HepG2 (cell line): ENCODE measurements around the gene LRRC3C. TPM values are rescaled to one million over a fixed set of nuclear protein-coding genes. Genes with fewer than 3 reads are reported as not detected.

ENCODE experiments used
- ELF3 ChIP-seq: IDR thresholded peaks from 2 replicates; pipeline ENCODE4 v1.6.1; 2016; ENCODE audit warnings: missing genetic modification reagents, missing compliant biosample characterization
- FLYWCH1 ChIP-seq: sonication (generic); formaldehyde crosslinking; IDR thresholded peaks from 2 replicates; pipeline ENCODE4 v1.8.1; 2023; ENCODE audit warnings: mild to moderate bottlenecking, missing genetic modification reagents
- ISL2 ChIP-seq: sonication (generic); formaldehyde crosslinking; IDR thresholded peaks from 2 replicates; pipeline ENCODE4 v1.5.0; 2020; ENCODE audit warnings: missing genetic modification reagents
- JDP2 ChIP-seq: sonication (generic); formaldehyde crosslinking; IDR thresholded peaks from 2 replicates; pipeline ENCODE4 v1.8.1; 2022; ENCODE audit warnings: missing genetic modification reagents, borderline replicate concordance
- KLF6 ChIP-seq: IDR thresholded peaks from 2 replicates; pipeline ENCODE4 v1.8.0; 2016; ENCODE audit warnings: missing biosample characterization, missing genetic modification reagents
- MIXL1 ChIP-seq: IDR thresholded peaks from 2 replicates; pipeline ENCODE4 v1.6.1; 2016
- REXO4 ChIP-seq: sonication (generic); formaldehyde crosslinking; IDR thresholded peaks from 2 replicates; pipeline ENCODE4 v1.8.0; 2022; ENCODE audit warnings: missing genetic modification reagents, mild to moderate bottlenecking, borderline replicate concordance
- SALL1 ChIP-seq: sonication (generic); formaldehyde crosslinking; IDR thresholded peaks from 2 replicates; pipeline ENCODE4 v1.8.0; 2022; ENCODE audit warnings: mild to moderate bottlenecking, missing genetic modification reagents
- TRIM24 ChIP-seq: sonication (generic); formaldehyde crosslinking; IDR thresholded peaks from 2 replicates; pipeline ENCODE4 v1.8.0; 2022; ENCODE audit warnings: mild to moderate bottlenecking, missing genetic modification reagents
- YEATS2 ChIP-seq: sonication (generic); formaldehyde crosslinking; IDR thresholded peaks from 2 replicates; pipeline ENCODE4 v1.4.0; 2020; ENCODE audit warnings: missing genetic modification reagents, borderline replicate concordance
- ZFP62 ChIP-seq: sonication (generic); formaldehyde crosslinking; IDR thresholded peaks from 2 replicates; pipeline ENCODE4 v1.4.0; 2020; ENCODE audit warnings: missing genetic modification reagents
- ZNF20 ChIP-seq: sonication (generic); formaldehyde crosslinking; IDR thresholded peaks from 2 replicates; pipeline ENCODE4 v1.4.0; 2020; ENCODE audit warnings: mild to moderate bottlenecking, moderate library complexity, missing genetic modification reagents
- ZNF326 ChIP-seq: sonication (generic); formaldehyde crosslinking; IDR thresholded peaks from 2 replicates; pipeline ENCODE4 v1.4.0; 2020; ENCODE audit warnings: missing genetic modification reagents, borderline replicate concordance
- ZNF441 ChIP-seq: sonication (generic); formaldehyde crosslinking; IDR thresholded peaks from 2 replicates; pipeline ENCODE4 v1.7.0; 2021; ENCODE audit warnings: missing genetic modification reagents, borderline replicate concordance
- ZNF484 ChIP-seq: sonication (generic); formaldehyde crosslinking; IDR thresholded peaks from 2 replicates; pipeline ENCODE4 v1.5.1; 2020; ENCODE audit warnings: mild to moderate bottlenecking, low read depth, missing genetic modification reagents, borderline replicate concordance
- ZNF766 ChIP-seq: sonication (generic); formaldehyde crosslinking; IDR thresholded peaks from 2 replicates; pipeline ENCODE4 v1.5.0; 2020; ENCODE audit warnings: missing genetic modification reagents, borderline replicate concordance
- ZNF891 ChIP-seq: sonication (generic); formaldehyde crosslinking; IDR thresholded peaks from 2 replicates; pipeline ENCODE4 v1.5.0; 2020; ENCODE audit warnings: mild to moderate bottlenecking, missing genetic modification reagents
- polyA plus RNA-seq, 8 experiments: library from polyadenylated mRNA; depleted of rRNA in 3 of 8; stranded (reverse) in 7 of 8; unstranded in 1 of 8; fragments of >200 nt; fragmentation: Illumina TruSeq in 4 of 8; extraction: Trizol in 4 of 8; gene quantifications; 2 replicates each; pipeline versions ENCODE4 v1.2.1 to v1.2.3, GENCODE V29; 2011 to 2016; ENCODE audit warnings: low read depth in 4 of 8, missing spikeins in 1 of 8, mixed read lengths in 1 of 8; ENCODE audit not compliant: insufficient read depth in 1 of 8
- total RNA-seq, 5 experiments: library from RNA; depleted of rRNA; stranded (reverse); fragments of >200 nt; fragmentation: Illumina TruSeq; extraction: Trizol; gene quantifications; 2 replicates each; pipeline ENCODE4 v1.2.3, GENCODE V29; 2016; ENCODE audit warnings: low read depth in 1 of 5
- TF ChIP-seq, protein P1 (sequence below): sonication (generic); formaldehyde crosslinking; IDR thresholded peaks from 2 replicates; pipeline ENCODE4 v1.5.1; 2020; ENCODE audit warnings: missing genetic modification reagents, mild to moderate bottlenecking, borderline replicate concordance
- TF ChIP-seq, protein P2 (sequence below): IDR thresholded peaks from 2 replicates; pipeline ENCODE4 v1.6.1; 2016; ENCODE audit warnings: missing biosample characterization, missing genetic modification reagents, low read depth
- TF ChIP-seq, protein P3 (sequence below): sonication (generic); formaldehyde crosslinking; IDR thresholded peaks from 2 replicates; pipeline ENCODE4 v1.8.1; 2023; ENCODE audit warnings: mild to moderate bottlenecking, moderate library complexity, missing genetic modification reagents
- TF ChIP-seq, protein P4 (sequence below): sonication (generic); formaldehyde crosslinking; IDR thresholded peaks from 2 replicates; pipeline ENCODE4 v1.8.0; 2022; ENCODE audit warnings: mild to moderate bottlenecking, missing genetic modification reagents; ENCODE audit not compliant: insufficient replicate concordance
- TF ChIP-seq, protein P5 (sequence below): sonication (generic); formaldehyde crosslinking; IDR thresholded peaks from 2 replicates; pipeline ENCODE4 v1.4.0; 2020; ENCODE audit warnings: mild to moderate bottlenecking, missing genetic modification reagents, borderline replicate concordance

Gene LRRC3C
- total and polyA plus RNA-seq, 2 of the 13 experiments (the other 11 are each of a cell fraction or from before 2014, with no cell fraction given): 0.17 TPM; not detected in 1

DNA sequence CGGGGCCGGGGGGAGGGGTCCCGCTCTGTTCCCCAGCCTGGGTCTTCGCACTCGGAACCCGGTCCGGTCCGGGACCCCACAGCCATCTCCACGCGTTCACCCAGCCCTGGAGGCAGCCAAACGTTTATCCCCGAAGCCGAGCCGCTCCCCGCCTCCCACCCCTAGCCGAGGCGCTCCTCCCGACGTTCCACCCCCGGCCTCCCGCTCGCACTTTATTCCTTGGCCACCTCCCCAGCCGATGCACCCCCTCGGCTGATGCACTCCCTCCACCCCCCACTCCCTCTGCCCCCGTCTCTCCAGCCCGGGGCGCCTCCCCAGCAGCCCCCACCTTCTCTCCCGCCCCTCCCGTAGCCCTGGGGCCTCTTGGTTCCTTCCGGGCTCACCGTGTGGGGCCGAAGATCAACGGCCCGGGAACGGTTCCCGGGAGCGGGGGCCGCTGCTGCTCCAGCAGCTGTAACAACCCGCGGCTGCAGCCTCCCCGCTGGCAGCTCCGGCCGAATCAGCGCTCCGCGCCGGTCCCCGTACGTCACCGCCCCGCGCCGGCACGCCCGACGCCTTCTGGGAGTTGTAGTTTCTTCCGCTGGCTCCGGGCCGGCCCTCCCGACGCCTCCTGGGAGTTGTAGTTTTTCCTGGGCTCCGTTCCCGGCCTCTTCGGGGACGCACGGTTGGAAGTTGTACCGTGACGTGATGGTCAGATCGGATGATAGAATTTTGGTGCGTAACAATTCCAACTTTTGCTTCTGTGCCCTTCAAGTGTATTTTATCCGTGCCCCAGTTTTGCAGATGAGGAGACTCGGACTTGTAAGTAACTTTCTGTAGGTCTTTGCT is at the start of gene LRRC3C, which contains the start of gene ORMDL3 (continued):
- TF ChIP-seq ZNF20 (no peak; the same call in 1 of the 2 replicates), ISL2 (CRISPR knock-in tag) (0 out of 2 replicates have a peak, but pooled peaks have one; percentile 47), TRIM24 (no peak), ZNF891 (CRISPR knock-in tag) (peak; percentile 87; the same call in 1 of the 2 replicates), FLYWCH1 (CRISPR knock-in tag) (no peak), REXO4 (CRISPR knock-in tag) (no peak), ELF3 (peak; percentile 73), JDP2 (CRISPR knock-in tag) (peak; percentile 69; the same call in 1 of the 2 replicates), ZNF484 (CRISPR knock-in tag) (no peak), MIXL1 (CRISPR knock-in tag) (peak; percentile 83), ZNF326 (CRISPR knock-in tag) (no peak), SALL1 (CRISPR knock-in tag) (peak; percentile 60; the same call in 1 of the 2 replicates), ZFP62 (CRISPR knock-in tag) (peak; percentile 96; the same call in 1 of the 2 replicates), ZNF441 (CRISPR knock-in tag) (peak; percentile 62; the same call in 1 of the 2 replicates), KLF6 (CRISPR knock-in tag) (peak; percentile 72; the same call in 1 of the 2 replicates), ZNF766 (CRISPR knock-in tag) (no peak; the same call in 1 of the 2 replicates), YEATS2 (CRISPR knock-in tag) (peak; percentile 80; the same call in 1 of the 2 replicates)
- TF ChIP-seq, protein P1, sequence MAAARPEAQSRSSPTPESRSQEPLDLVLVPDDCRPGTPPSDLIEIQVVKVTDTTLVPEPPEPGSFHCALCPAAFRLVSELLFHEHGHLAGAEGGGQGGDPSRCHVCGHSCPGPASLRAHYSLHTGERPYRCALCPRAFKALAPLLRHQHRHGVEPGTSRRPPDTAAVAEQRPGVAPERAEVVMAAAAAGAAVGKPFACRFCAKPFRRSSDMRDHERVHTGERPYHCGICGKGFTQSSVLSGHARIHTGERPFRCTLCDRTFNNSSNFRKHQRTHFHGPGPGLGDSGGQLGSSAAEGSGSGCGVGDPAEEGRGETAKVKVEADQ: no peak; the same call in 1 of the 2 replicates
- TF ChIP-seq, protein P2, sequence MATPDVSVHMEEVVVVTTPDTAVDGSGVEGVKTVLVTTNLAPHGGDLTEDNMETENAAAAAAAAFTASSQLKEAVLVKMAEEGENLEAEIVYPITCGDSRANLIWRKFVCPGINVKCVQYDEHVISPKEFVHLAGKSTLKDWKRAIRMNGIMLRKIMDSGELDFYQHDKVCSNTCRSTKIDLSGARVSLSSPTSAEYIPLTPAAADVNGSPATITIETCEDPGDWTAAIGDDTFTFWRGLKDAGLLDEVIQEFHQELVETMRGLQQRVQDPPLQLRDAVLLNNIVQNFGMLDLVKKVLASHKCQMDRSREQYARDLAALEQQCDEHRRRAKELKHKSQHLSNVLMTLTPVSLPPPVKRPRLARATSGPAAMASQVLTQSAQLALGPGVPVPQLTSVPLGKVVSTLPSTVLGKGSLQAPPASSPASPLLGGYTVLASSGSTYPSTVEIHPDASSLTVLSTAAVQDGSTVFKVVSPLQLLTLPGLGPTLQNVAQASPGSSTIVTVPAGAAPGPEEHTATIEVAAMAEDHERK (CRISPR knock-in tag): peak; percentile 79
- TF ChIP-seq, protein P3, sequence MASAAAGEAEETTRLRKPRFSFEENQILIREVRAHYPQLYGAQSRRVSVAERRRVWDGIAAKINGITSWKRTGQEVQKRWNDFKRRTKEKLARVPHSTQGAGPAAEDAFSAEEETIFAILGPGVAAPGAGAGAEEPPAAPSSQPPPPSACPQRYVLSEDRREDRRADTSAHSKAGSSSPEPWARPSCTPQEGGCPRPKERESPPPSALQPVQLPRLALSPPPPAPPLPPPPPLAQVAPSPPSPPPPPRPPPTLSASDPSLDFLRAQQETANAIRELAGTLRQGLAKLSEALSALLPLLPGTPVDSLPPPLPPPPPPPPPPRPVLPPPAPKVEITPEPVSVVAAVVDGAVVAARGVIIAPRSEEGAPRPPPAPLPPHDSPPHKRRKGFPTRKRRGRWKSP (CRISPR knock-in tag): no peak
- TF ChIP-seq, protein P4, sequence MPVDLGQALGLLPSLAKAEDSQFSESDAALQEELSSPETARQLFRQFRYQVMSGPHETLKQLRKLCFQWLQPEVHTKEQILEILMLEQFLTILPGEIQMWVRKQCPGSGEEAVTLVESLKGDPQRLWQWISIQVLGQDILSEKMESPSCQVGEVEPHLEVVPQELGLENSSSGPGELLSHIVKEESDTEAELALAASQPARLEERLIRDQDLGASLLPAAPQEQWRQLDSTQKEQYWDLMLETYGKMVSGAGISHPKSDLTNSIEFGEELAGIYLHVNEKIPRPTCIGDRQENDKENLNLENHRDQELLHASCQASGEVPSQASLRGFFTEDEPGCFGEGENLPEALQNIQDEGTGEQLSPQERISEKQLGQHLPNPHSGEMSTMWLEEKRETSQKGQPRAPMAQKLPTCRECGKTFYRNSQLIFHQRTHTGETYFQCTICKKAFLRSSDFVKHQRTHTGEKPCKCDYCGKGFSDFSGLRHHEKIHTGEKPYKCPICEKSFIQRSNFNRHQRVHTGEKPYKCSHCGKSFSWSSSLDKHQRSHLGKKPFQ (CRISPR knock-in tag): peak; percentile 92
- TF ChIP-seq, protein P5, sequence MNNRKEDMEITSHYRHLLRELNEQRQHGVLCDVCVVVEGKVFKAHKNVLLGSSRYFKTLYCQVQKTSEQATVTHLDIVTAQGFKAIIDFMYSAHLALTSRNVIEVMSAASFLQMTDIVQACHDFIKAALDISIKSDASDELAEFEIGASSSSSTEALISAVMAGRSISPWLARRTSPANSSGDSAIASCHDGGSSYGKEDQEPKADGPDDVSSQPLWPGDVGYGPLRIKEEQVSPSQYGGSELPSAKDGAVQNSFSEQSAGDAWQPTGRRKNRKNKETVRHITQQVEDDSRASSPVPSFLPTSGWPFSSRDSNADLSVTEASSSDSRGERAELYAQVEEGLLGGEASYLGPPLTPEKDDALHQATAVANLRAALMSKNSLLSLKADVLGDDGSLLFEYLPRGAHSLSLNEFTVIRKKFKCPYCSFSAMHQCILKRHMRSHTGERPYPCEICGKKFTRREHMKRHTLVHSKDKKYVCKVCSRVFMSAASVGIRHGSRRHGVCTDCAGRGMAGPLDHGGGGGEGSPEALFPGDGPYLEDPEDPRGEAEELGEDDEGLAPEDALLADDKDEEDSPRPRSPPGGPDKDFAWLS: no peak; the same call in 1 of the 2 replicates
